ENCODE measurements around the gene GPR107.
"Not testable (repeated sequence)": the region's sequence is repeated elsewhere in the genome, so short reads cannot be mapped to it uniquely, and the experiment has no call there.

The GPR107 gene

GRCh38 chr9:130053504-130054324 lies at the start of gene GPR107:
GPR107 (plus strand) TSS chr9:130053906; CDS start chr9:130053933, 27 bp downstream.
- peak; percentile 71 to 76 for DNase-seq (ENCODE audit: low read depth in 2 of 2)

- no peak for DNase-seq (ENCODE audit: low read depth in 2 of 2)
Measured at GRCh38 chr9:130003943-130004552, 49.7 kb upstream of the GPR107 start.

- not testable (repeated sequence) for DNase-seq (ENCODE audit: low read depth in 2 of 2)
Measured at GRCh38 chr9:130006952-130007351, 46.8 kb upstream of the GPR107 start.

- DNase-seq (ENCODE audit: low read depth in 2 of 2): no peak
Measured at GRCh38 chr9:130008538-130008937, 45.2 kb upstream of the GPR107 start.

- DNase-seq (ENCODE audit: low read depth in 2 of 2): not testable (repeated sequence)
Measured at GRCh38 chr9:130009546-130009945, 44.2 kb upstream of the GPR107 start.

- DNase-seq (ENCODE audit: low read depth in 2 of 2): peak in 1 of 2 donors; percentile 38
Measured at GRCh38 chr9:130010151-130010988, 43.3 kb upstream of the GPR107 start.

GRCh38 chr9:130013326-130013725 lies 40.4 kb upstream of the GPR107 start:
- DNase-seq (ENCODE audit: low read depth in 2 of 2): no peak

- DNase-seq (ENCODE audit: low read depth in 2 of 2): no peak
Measured at GRCh38 chr9:130015353-130016019, 38.2 kb upstream of the GPR107 start.

- DNase-seq (ENCODE audit: low read depth in 2 of 2): no peak
Measured at GRCh38 chr9:130017076-130017475, 36.6 kb upstream of the GPR107 start.

- not testable (repeated sequence) for DNase-seq (ENCODE audit: low read depth in 2 of 2)
Measured at GRCh38 chr9:130017510-130017909, 36.2 kb upstream of the GPR107 start.

GRCh38 chr9:130018265-130018664 lies 35.4 kb upstream of the GPR107 start:
- DNase-seq (ENCODE audit: low read depth in 2 of 2): no peak

GRCh38 chr9:130020618-130021017 lies 33.1 kb upstream of the GPR107 start:
- DNase-seq (ENCODE audit: low read depth in 2 of 2): no peak

GRCh38 chr9:130021123-130021522 lies 32.6 kb upstream of the GPR107 start:
- DNase-seq (ENCODE audit: low read depth in 2 of 2): no peak

- DNase-seq (ENCODE audit: low read depth in 2 of 2): not testable (repeated sequence)
Measured at GRCh38 chr9:130021842-130022241, 31.9 kb upstream of the GPR107 start.

GRCh38 chr9:130022566-130023143 lies 31.1 kb upstream of the GPR107 start:
- no peak for DNase-seq (ENCODE audit: low read depth in 2 of 2)

GRCh38 chr9:130023144-130023787 lies 30.4 kb upstream of the GPR107 start:
- DNase-seq (ENCODE audit: low read depth in 2 of 2): no peak

GRCh38 chr9:130023994-130024596 lies 29.6 kb upstream of the GPR107 start:
- no peak for DNase-seq (ENCODE audit: low read depth in 2 of 2)

GRCh38 chr9:130024597-130024994 lies 29.1 kb upstream of the GPR107 start:
- no peak for DNase-seq (ENCODE audit: low read depth in 2 of 2)

- no peak for DNase-seq (ENCODE audit: low read depth in 2 of 2)
Measured at GRCh38 chr9:130026583-130027340, 26.9 kb upstream of the GPR107 start.

All from activated CD4-positive, alpha-beta T cell treated with anti-CD3 and anti-CD28 coated beads for 24 hours (primary cell).